ENCODE measurements around the gene TLK2.
"Not testable (repeated sequence)": the region's sequence is repeated elsewhere in the genome, so short reads cannot be mapped to it uniquely, and the experiment has no call there.

The TLK2 gene

GRCh38 chr17:62562656-62563055 is 84.0 kb downstream of the TLK2 start:
- DNase-seq: no peak

- DNase-seq: no peak
These were observed 87.2 kb downstream of the TLK2 start for GRCh38 chr17:62565817-62566216.

GRCh38 chr17:62566996-62567578 is 88.5 kb downstream of the TLK2 start:
- no peak for DNase-seq

GRCh38 chr17:62572488-62572887 is 93.9 kb downstream of the TLK2 start:
- DNase-seq: no peak

- DNase-seq: no peak
These were observed 94.3 kb downstream of the TLK2 start for GRCh38 chr17:62572888-62573401.

GRCh38 chr17:62573480-62574117 is 95.0 kb downstream of the TLK2 start:
- DNase-seq: no peak

- no peak for DNase-seq
These were observed 97.8 kb downstream of the TLK2 start for GRCh38 chr17:62576382-62576781.

GRCh38 chr17:62578757-62579487 is 100.3 kb downstream of the TLK2 start:
- DNase-seq: no peak

- DNase-seq: no peak
These were observed 102.3 kb downstream of the TLK2 start for GRCh38 chr17:62580947-62581346.

GRCh38 chr17:62581764-62582163 is 103.1 kb downstream of the TLK2 start:
- DNase-seq: no peak

GRCh38 chr17:62587554-62587953 is 108.9 kb downstream of the TLK2 start:
- no peak for DNase-seq

- DNase-seq: no peak
These were observed 109.5 kb downstream of the TLK2 start for GRCh38 chr17:62588109-62588508.

GRCh38 chr17:62591333-62591732 is 112.7 kb downstream of the TLK2 start:
- no peak for DNase-seq

GRCh38 chr17:62591822-62592221 is 113.2 kb downstream of the TLK2 start:
- not testable (repeated sequence) for DNase-seq

- DNase-seq: no peak
These were observed 113.9 kb downstream of the TLK2 start for GRCh38 chr17:62592341-62593099.

GRCh38 chr17:62595484-62595883 is 116.9 kb downstream of the TLK2 start:
- no peak for DNase-seq

GRCh38 chr17:62596662-62597061 is 118.0 kb downstream of the TLK2 start:
- DNase-seq: no peak

- DNase-seq: no peak
These were observed 118.5 kb downstream of the TLK2 start for GRCh38 chr17:62597150-62597549.

- DNase-seq: no peak
These were observed 119.3 kb downstream of the TLK2 start for GRCh38 chr17:62597920-62598319.

GRCh38 chr17:62599964-62600657 is 121.5 kb downstream of the TLK2 start:
- no peak for DNase-seq

GRCh38 chr17:62600805-62601204 is 122.2 kb downstream of the TLK2 start:
- DNase-seq: no peak

GRCh38 chr17:62601471-62601870 is 122.8 kb downstream of the TLK2 start:
- no peak for DNase-seq

GRCh38 chr17:62603783-62604182 is 125.2 kb downstream of the TLK2 start:
- not testable (repeated sequence) for DNase-seq
